Lung (tissue), 12 donors: Measurements from ENCODE around the gene EXO1. TPM values are rescaled to one million over a fixed set of nuclear protein-coding genes. Genes with fewer than 3 reads are reported as not detected.

Experiments used
- ATAC-seq: fragments of 200-7000 bp; cut with Tn5 transposase; one replicate; pipeline ENCODE4 v1.9.1; 2020; ENCODE audit warnings: moderate number of reproducible peaks; ENCODE audit not compliant: insufficient read depth, low FRiP score
- DNase-seq, 3 donors: peaks; one replicate each; pipeline ENCODE4 v3.0.0-alpha.2; 2013 to 2017
- H3K27ac ChIP-seq, 2 donors: one replicate each; pipeline ENCODE4 v1.5.1; 2013; ENCODE audit warnings: mild to moderate bottlenecking in 2 of 2, moderate library complexity in 2 of 2, control low read depth in 1 of 2, inconsistent platforms in 1 of 2, low read depth in 1 of 2, low read length in 1 of 2
- H3K27me3 ChIP-seq, 3 donors: one replicate each; pipeline ENCODE4 v1.5.1; 2013; ENCODE audit warnings: low read length in 2 of 3; ENCODE audit not compliant: control insufficient read depth in 3 of 3, insufficient read depth in 3 of 3
- H3K36me3 ChIP-seq, 4 donors: one replicate each; pipeline ENCODE4 v1.5.1; 2013; ENCODE audit warnings: low read length in 4 of 4, mild to moderate bottlenecking in 1 of 4, moderate library complexity in 1 of 4; ENCODE audit not compliant: control insufficient read depth in 4 of 4, insufficient read depth in 4 of 4
- H3K4me1 ChIP-seq, 5 donors: one replicate each; pipeline ENCODE4 v1.5.1; 2013; ENCODE audit warnings: low read length in 5 of 5, mild to moderate bottlenecking in 2 of 5, moderate library complexity in 1 of 5; ENCODE audit not compliant: control insufficient read depth in 5 of 5, insufficient read depth in 5 of 5
- H3K4me3 ChIP-seq: one replicate; pipeline ENCODE4 v1.5.1; 2013; ENCODE audit warnings: mild to moderate bottlenecking, control low read depth, moderate library complexity
- H3K9ac ChIP-seq, 2 donors: one replicate each; pipeline ENCODE4 v1.5.1; 2013; ENCODE audit warnings: low read length in 2 of 2, control low read depth in 1 of 2; ENCODE audit not compliant: insufficient read depth in 1 of 2
- H3K9me3 ChIP-seq, 4 donors: one replicate each; pipeline ENCODE4 v1.5.1; 2013; ENCODE audit warnings: low read length in 3 of 4, mild to moderate bottlenecking in 1 of 4, moderate library complexity in 1 of 4; ENCODE audit not compliant: control insufficient read depth in 4 of 4, insufficient read depth in 3 of 4
- CTCF ChIP-seq: IDR thresholded peaks from 2 replicates; pipeline ENCODE4 v1.5.1; 2012; ENCODE audit warnings: mild to moderate bottlenecking; ENCODE audit errors: control extremely low read depth, extremely low read depth
- WGBS, 2 donors: extraction: QIAGEN DNeasy Blood & Tissue Kit; methylation state at CpG; one replicate each; pipeline ENCODE4 v1.1.7; 2013; 5-methylcytosine and 5-hydroxymethylcytosine counted together
- polyA plus RNA-seq, 2 donors: library from polyadenylated mRNA; stranded (reverse); fragments of 200-250 nt; gene quantifications; one replicate each; pipeline ENCODE4 v1.2.1, GENCODE V29; 2013
- total RNA-seq, 2 donors: library from RNA; depleted of rRNA in 1 of 2; stranded (reverse); fragments of >200 nt in 1 of 2; gene quantifications; one replicate each; pipeline ENCODE4 v1.2.1, GENCODE V29; 2014 to 2021
- donor health status: control.
- donor health status: control.
- donor health status: Bipolar disorder and iron deficiency.
- donor health status: healthy.
- donor health status: DM: yes; HTN: yes; CAD: no.

EXO1 gene
- total and polyA plus RNA-seq, 4 donors, result 0.44 to 2.5 (median 0.92) TPM

- Histone ChIP-seq H3K4me3 (no peak overlapping the region), H3K36me3 (no peaks in the 10 kb centered on the region), H3K9me3 (peaks cover 0 to 3% (median 0%) of the 10 kb centered on the region in 4 donors), H3K9ac (no peak overlapping the region), H3K27ac (no peak overlapping the region), H3K4me1 (no peaks in the 10 kb centered on the region), H3K27me3 (no peaks in the 10 kb centered on the region)
- DNase-seq (peak in 1 of 3 donors; percentile 2), ATAC-seq (no peak)
- 82 to 85% methylated on average over 5 of the region's 5 CpGs for WGBS, 2 donors
- no peak for TF ChIP-seq CTCF
Observed at GRCh38 chr1:241899210-241899609, 51.2 kb downstream of the EXO1 start.

- DNase-seq (no peak), ATAC-seq (no peak)
- TF ChIP-seq CTCF, result no peak
Observed at GRCh38 chr1:241900381-241900780, 52.4 kb downstream of the EXO1 start.

GRCh38 chr1:241902391-241903065, 54.5 kb downstream of the EXO1 start:
- no peaks in the 10 kb centered on the region for H3K36me3 ChIP-seq
- H3K9ac ChIP-seq, result no peak overlapping the region
- H3K9me3 ChIP-seq, result peaks cover 0 to 3% (median 0%) of the 10 kb centered on the region in 4 donors
- no peak overlapping the region for H3K4me3 ChIP-seq
- DNase-seq, result peak; percentile 35 to 53 (median 50)
- TF ChIP-seq CTCF, result no peak
- WGBS, 2 donors, result 60 to 73% methylated on average over 5 of the region's 5 CpGs
- H3K4me1 ChIP-seq, result no peaks in the 10 kb centered on the region
- no peak overlapping the region for H3K27ac ChIP-seq
- no peaks in the 10 kb centered on the region for H3K27me3 ChIP-seq
- no peak for ATAC-seq

More at GRCh38 chr1:241900381-241900780, 52.4 kb downstream of the EXO1 start:
- H3K27me3 ChIP-seq, result no peaks in the 10 kb centered on the region
- no peaks in the 10 kb centered on the region for H3K4me1 ChIP-seq
- no peaks in the 10 kb centered on the region for H3K36me3 ChIP-seq
- H3K9ac ChIP-seq, result no peak overlapping the region
- H3K4me3 ChIP-seq, result no peak overlapping the region
- H3K27ac ChIP-seq, result no peak overlapping the region
- H3K9me3 ChIP-seq, result peaks cover 0 to 3% (median 0%) of the 10 kb centered on the region in 4 donors

- DNase-seq (no peak), ATAC-seq (no peak)
- Histone ChIP-seq H3K9me3 (peaks cover 0 to 3% (median 0%) of the 10 kb centered on the region in 4 donors), H3K27ac (no peak overlapping the region), H3K9ac (no peak overlapping the region), H3K4me1 (no peaks in the 10 kb centered on the region), H3K27me3 (no peaks in the 10 kb centered on the region), H3K4me3 (no peak overlapping the region), H3K36me3 (no peaks in the 10 kb centered on the region)
- WGBS, 2 donors, result 90 to 93% methylated on average over 7 of the region's 7 CpGs
- no peak for TF ChIP-seq CTCF
Observed at GRCh38 chr1:241916196-241916595, 68.2 kb downstream of the EXO1 start.
